Measurements from ENCODE around the gene SLC25A5.
"Not testable (repeated sequence)": the region's sequence is repeated elsewhere in the genome, so short reads cannot be mapped to it uniquely, and the experiment has no call there.

SLC25A5 gene

GRCh38 chrX:119478504-119478903, 10.3 kb downstream of the SLC25A5 start:
- DNase-seq, result no peak

- DNase-seq, result no peak
These were observed 11.6 kb downstream of the SLC25A5 start for GRCh38 chrX:119479845-119480244.

- no peak for DNase-seq
These were observed 13.1 kb downstream of the SLC25A5 start for GRCh38 chrX:119481323-119481801.

- DNase-seq, result no peak
These were observed 13.8 kb downstream of the SLC25A5 start for GRCh38 chrX:119482041-119482440.

- peak; percentile 40 for DNase-seq
These were observed 14.5 kb downstream of the SLC25A5 start for GRCh38 chrX:119482481-119483480.

- no peak for DNase-seq
These were observed 18.5 kb downstream of the SLC25A5 start for GRCh38 chrX:119486745-119487144.

- not testable (repeated sequence) for DNase-seq
These were observed 19.5 kb downstream of the SLC25A5 start for GRCh38 chrX:119487766-119488165.

GRCh38 chrX:119488749-119489148, 20.5 kb downstream of the SLC25A5 start:
- peak; percentile 9 for DNase-seq

GRCh38 chrX:119489212-119490074, 21.2 kb downstream of the SLC25A5 start:
- no peak for DNase-seq

GRCh38 chrX:119492463-119492862, 24.2 kb downstream of the SLC25A5 start:
- DNase-seq, result no peak

- not testable (repeated sequence) for DNase-seq
These were observed 25.7 kb downstream of the SLC25A5 start for GRCh38 chrX:119493851-119494495.

- DNase-seq, result no peak
These were observed 27.8 kb downstream of the SLC25A5 start for GRCh38 chrX:119495734-119496726.

- no peak for DNase-seq
These were observed 28.9 kb downstream of the SLC25A5 start for GRCh38 chrX:119497185-119497584.

GRCh38 chrX:119500061-119500800, 32.0 kb downstream of the SLC25A5 start:
- no peak for DNase-seq

GRCh38 chrX:119501511-119502148, 33.4 kb downstream of the SLC25A5 start:
- DNase-seq, result no peak

- no peak for DNase-seq
These were observed 34.7 kb downstream of the SLC25A5 start for GRCh38 chrX:119502727-119503483.

- no peak for DNase-seq
These were observed 35.2 kb downstream of the SLC25A5 start for GRCh38 chrX:119503484-119503861.

GRCh38 chrX:119505145-119505544, 36.9 kb downstream of the SLC25A5 start:
- DNase-seq, result not testable (repeated sequence)

- DNase-seq, result no peak
These were observed 37.7 kb downstream of the SLC25A5 start for GRCh38 chrX:119505945-119506344.
